Measurements from ENCODE around the gene CCDC136.
A peak's percentile ranks its signal among the peaks of the same experiment; 100 is the strongest.

CCDC136 gene

DNA sequence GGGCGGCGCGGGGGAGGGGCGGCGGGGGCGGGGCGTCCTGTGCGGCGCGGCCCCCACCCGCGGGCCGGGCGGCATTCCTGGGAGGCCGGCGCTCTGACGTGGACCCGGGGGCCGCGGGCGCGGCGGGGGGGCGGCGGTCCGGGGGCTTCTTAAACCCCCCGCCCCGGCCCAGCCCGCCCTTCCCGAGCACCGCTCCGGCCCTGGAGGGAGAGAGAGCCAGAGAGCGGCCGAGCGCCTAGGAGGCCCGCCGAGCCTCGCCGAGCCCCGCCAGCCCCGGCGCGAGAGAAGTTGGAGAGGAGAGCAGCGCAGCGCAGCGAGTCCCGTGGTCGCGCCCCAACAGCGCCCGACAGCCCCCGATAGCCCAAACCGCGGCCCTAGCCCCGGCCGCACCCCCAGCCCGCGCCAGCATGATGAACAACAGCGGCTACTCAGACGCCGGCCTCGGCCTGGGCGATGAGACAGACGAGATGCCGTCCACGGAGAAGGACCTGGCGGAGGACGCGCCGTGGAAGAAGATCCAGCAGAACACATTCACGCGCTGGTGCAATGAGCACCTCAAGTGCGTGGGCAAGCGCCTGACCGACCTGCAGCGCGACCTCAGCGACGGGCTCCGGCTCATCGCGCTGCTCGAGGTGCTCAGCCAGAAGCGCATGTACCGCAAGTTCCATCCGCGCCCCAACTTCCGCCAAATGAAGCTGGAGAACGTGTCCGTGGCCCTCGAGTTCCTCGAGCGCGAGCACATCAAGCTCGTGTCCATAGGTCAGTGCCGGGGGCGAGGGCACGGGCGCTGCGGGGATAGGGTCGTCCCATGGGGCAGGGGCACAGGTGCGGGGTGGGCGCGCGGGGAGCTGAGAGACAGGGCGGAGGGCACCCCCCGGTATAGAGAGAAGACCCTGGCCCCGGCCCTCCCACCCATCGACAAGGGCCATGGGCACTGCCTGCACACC lies 38.7 kb downstream of the CCDC136 start, which contains the start of gene FLNC:
Gene FLNC, plus strand, starts transcription at position 176 of the 947 bp plus-strand sequence. Its CDS starts 232 bp downstream, at position 408.
- TF ChIP-seq, protein P1, sequence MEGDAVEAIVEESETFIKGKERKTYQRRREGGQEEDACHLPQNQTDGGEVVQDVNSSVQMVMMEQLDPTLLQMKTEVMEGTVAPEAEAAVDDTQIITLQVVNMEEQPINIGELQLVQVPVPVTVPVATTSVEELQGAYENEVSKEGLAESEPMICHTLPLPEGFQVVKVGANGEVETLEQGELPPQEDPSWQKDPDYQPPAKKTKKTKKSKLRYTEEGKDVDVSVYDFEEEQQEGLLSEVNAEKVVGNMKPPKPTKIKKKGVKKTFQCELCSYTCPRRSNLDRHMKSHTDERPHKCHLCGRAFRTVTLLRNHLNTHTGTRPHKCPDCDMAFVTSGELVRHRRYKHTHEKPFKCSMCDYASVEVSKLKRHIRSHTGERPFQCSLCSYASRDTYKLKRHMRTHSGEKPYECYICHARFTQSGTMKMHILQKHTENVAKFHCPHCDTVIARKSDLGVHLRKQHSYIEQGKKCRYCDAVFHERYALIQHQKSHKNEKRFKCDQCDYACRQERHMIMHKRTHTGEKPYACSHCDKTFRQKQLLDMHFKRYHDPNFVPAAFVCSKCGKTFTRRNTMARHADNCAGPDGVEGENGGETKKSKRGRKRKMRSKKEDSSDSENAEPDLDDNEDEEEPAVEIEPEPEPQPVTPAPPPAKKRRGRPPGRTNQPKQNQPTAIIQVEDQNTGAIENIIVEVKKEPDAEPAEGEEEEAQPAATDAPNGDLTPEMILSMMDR (IDR thresholded peaks at IDR 0.05; ENCODE audit: insufficient read depth, low read length) = no peak
- TF ChIP-seq REST (IDR thresholded peaks at IDR 0.05; ENCODE audit: insufficient replicate concordance, low read depth) = no peak
- Histone ChIP-seq H3K4me3 (replicated peaks; ENCODE audit: insufficient read depth, low read length) (no peak within 1 kb of the TSS), H3K27ac (replicated peaks) (no peak within 1 kb of the TSS), H3K27me3 (ENCODE audit: insufficient read depth, poor library complexity, severe bottlenecking) (peaks cover 13% of the 10 kb centered on the region)
- DNase-seq (ENCODE audit: low read depth in 1 of 2, low spot score in 1 of 2) = peak in 1 of 2 experiments; percentile 43

DNA sequence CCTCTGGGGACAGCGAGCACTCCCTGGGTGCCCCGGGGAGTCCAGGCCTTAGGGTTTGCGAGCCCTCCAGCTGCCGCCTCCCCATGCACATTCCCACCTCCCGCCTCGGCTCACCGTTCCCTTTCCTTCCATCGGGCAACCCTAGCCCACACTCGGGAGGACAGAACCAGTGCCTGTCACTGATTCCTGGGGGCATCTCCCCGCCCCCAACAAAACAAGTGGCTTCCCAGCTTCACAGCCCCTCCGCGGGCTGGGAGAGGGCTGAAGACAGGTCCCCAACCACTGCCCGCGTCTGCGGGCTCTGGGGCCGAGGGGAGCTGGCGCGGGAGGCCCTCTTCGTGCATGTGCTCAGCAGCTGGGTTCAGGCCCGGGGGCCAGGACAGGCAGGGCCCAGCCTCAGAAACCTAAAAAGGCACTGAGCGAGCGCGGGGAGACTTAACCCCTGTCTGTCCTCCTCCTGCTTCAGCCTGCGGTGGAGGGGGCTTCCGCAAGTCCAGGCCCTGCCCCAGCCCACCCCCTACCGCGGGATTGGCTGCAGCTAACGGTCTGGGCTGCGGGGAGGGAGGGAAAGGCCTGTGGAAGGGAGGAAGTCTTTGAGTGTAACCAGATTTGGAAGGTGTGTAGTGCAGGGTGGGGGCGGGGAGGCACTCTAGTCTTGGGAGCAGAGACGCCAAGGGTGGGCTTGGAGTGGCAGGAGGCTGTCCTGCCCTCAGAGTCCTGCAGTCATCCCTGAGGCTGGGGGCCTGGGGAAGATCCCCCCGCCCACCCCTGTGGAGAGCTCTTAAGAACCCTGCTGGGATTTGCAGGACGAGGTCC lies 39.6 kb downstream of the CCDC136 start:
- DNase-seq (ENCODE audit: low read depth in 1 of 2, low spot score in 1 of 2) = peak in 1 of 2 experiments; percentile 50
- Histone ChIP-seq H3K27ac (replicated peaks) (no peak overlapping the region), H3K4me3 (replicated peaks; ENCODE audit: insufficient read depth, low read length) (no peak overlapping the region), H3K27me3 (ENCODE audit: insufficient read depth, poor library complexity, severe bottlenecking) (peaks cover 13% of the 10 kb centered on the region)
- TF ChIP-seq, protein P1 (IDR thresholded peaks at IDR 0.05; ENCODE audit: insufficient read depth, low read length) = no peak
- TF ChIP-seq REST (IDR thresholded peaks at IDR 0.05; ENCODE audit: insufficient replicate concordance, low read depth) (no peak), SPI1 (IDR thresholded peaks at IDR 0.05; ENCODE audit: borderline replicate concordance, low read depth) (peak; percentile 41; the same call in 1 of the 2 replicates), GABPA (IDR thresholded peaks at IDR 0.05; ENCODE audit: low read depth) (no peak), POLR2AphosphoS5 (IDR thresholded peaks at IDR 0.05; ENCODE audit: low read depth) (no peak)

GRCh38 chr7:128831994-128832879 lies 40.5 kb downstream of the CCDC136 start:
- H3K27ac ChIP-seq (replicated peaks) = no peak overlapping the region
- H3K27me3 ChIP-seq (ENCODE audit: insufficient read depth, poor library complexity, severe bottlenecking) = peaks cover 13% of the 10 kb centered on the region
- H3K4me3 ChIP-seq (replicated peaks; ENCODE audit: insufficient read depth, low read length) = no peak overlapping the region
- DNase-seq (ENCODE audit: low read depth in 1 of 2, low spot score in 1 of 2) = no peak
- TF ChIP-seq REST (IDR thresholded peaks at IDR 0.05; ENCODE audit: insufficient replicate concordance, low read depth) = no peak
- no peak for TF ChIP-seq SPI1 (IDR thresholded peaks at IDR 0.05; ENCODE audit: borderline replicate concordance, low read depth)
- no peak for TF ChIP-seq POLR2AphosphoS5 (IDR thresholded peaks at IDR 0.05; ENCODE audit: low read depth)
- TF ChIP-seq, protein P1 (IDR thresholded peaks at IDR 0.05; ENCODE audit: insufficient read depth, low read length) = no peak
- TF ChIP-seq GABPA (IDR thresholded peaks at IDR 0.05; ENCODE audit: low read depth) = no peak

All from HL-60 (cell line).